GM21825 (cell line): ENCODE measurements around the gene COPS7B.
A peak's percentile ranks its signal among the peaks of the same experiment; 100 is the strongest.
"Not testable (repeated sequence)": the region's sequence is repeated elsewhere in the genome, so short reads cannot be mapped to it uniquely, and the experiment has no call there.

Experiments used
- ATAC-seq: cut with Tn5 transposase; IDR thresholded peaks from one replicate; pipeline ENCODE4 v1.9.1; 2021; ENCODE audit warnings: mild to moderate bottlenecking, moderate library complexity; ENCODE audit not compliant: unreplicated experiment

COPS7B gene

GRCh38 chr2:231786177-231786916, at the start of gene COPS7B:
TSS of gene COPS7B (plus strand) at chr2:231786445. CDS start at chr2:231788571, 2,126 bp downstream.
- peak; percentile 50 for ATAC-seq

DNA sequence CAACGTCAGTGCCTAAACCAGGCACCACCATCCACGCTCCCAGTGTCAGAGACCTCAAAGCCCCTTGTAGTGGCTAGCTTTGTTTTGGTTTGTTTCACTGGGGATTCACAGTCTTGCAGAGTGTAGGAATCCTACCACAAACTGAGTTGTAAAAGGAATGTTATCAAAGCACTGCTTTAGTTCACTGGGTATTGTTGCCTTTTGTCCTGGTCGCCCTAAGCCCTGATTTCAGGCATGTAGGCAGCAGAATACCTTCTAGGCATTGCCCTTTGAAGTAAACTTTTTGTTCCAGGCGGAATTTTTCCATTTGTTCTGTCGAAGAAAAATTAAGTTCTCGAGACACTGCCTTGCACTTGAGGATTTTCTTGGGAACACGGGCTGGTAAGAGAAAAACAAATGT, 48.5 kb upstream of the COPS7B start:
- ATAC-seq, result no peak

DNA sequence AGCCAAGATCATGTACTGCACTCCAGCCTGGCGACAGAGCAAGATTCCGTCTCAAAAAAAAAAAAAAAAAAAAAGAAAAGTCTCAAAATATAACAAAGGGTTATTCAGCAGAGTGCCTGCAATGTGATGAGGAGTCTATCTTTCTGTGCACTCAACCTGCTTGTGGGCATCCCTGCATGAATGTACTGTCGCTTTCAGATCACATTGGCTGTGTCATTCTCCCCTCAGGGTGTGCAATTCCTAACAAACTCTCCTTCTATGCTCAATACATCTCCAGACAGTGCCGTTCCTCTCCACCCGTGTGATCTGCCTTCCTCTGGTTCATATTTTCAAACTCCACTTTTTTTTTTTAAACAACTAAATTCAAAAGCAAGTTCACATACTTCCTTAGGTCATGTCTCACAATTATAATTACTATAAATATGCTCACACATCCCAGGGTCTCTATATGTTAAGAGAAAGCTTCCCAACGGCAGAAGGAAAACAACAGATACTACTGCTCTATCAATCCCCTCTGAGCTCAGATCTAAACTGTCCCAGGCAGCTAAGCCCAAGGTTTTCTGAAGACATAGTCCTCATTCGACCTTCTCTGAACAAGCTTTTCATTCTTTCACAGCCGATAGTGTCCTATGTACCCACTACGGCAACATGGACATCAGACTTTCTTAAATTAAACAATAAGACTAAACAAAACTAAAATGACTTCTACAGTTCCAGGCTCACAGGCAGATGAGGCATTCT, 42.7 kb upstream of the COPS7B start:
- no peak for ATAC-seq

- ATAC-seq, result no peak
Observed at GRCh38 chr2:231745303-231746038, 40.8 kb upstream of the COPS7B start.

DNA sequence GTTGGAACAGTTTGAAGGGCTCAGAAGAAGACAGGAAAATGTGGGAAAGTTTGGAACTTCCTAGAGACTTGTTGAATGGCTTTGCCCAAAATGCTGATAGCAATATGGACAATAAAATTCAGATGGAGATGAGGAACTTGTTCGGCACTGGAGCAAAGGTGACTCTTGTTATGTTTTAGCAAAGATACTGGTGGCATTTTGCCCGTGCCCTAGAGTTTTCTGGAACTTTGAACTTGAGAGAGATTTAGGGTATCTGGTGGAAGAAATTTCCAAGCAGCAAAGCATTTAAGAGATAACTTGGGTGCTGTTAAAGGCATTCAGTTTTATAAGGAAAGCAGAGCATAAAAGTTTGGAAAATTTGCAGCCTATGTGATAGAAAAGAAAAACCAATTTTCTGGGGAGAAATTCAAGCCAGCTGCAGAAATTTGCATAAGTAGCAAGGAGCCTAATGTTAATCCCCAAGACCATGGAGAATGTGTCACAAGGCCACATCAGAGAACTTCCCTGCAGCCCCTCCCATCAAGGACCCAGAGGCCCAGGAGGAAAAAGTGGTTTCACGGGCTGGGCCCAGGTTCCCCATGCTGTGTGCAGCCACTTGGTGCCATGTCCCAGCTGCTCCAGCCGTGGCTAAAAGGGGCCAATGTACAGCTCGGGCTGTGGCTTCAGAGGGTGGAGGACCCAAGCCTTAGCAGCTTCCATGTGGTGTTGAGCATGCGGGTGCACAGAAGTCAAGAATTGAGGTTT, 37.9 kb upstream of the COPS7B start:
- ATAC-seq, result not testable (repeated sequence)

- not testable (repeated sequence) for ATAC-seq
Observed at GRCh38 chr2:231749016-231749415, 37.2 kb upstream of the COPS7B start.

DNA sequence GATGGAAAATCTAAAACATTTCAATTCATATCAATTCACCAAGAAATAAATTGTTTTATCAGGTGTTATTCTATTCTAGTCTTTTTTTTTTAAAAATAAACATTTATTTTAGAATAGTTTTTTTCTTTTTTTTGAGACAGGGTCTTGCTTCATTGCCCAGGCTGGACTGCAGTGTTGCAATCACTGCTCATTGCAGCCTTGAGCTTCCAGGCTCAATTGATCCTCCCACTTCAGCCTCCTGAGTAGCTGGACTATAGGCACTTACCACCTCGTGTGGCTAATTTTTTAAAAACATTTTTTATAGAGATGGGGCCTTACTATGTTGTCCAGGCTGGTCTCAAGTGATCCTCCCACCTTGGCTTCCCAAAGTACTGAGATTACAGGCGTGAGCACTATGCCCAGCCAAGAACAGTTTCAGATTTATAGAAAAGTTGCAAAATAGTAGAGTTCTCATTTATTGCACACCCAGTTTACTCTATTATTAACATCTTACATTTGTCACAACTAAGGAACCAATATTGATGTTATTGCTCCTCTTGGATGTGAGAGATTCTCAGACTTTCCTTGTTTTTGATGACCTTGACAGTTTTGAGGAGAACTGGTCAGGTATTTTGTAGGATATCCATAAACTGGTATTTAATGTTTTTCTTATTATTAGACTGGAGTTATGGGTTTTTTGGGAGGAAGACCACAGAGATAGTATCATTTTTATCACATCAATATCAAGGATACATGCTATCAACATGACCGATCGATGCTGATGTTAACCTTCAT, 35.0 kb upstream of the COPS7B start:
- no peak for ATAC-seq

GRCh38 chr2:231752061-231752460, 34.2 kb upstream of the COPS7B start:
- ATAC-seq, result no peak

- no peak for ATAC-seq
Observed at GRCh38 chr2:231761735-231762134, 24.5 kb upstream of the COPS7B start.

DNA sequence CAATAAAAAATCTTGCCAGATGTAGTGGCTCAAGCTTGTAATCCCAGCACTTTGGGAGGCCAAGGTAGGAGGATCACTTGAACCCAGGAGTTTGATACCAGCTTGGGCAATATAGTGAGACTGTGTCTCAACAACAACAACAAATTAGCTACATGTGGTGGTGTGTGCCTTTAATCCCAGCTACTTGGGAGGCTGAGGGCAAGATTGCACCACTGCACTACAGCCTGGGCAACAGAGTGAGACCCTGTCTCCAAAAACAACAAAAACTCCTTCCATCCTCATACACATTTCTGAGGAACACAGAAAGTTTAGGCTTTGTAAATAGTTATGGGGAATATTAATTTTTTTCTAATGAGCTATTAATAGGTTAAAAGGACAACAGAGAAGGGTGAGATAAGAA, 22.1 kb upstream of the COPS7B start:
- no peak for ATAC-seq

DNA sequence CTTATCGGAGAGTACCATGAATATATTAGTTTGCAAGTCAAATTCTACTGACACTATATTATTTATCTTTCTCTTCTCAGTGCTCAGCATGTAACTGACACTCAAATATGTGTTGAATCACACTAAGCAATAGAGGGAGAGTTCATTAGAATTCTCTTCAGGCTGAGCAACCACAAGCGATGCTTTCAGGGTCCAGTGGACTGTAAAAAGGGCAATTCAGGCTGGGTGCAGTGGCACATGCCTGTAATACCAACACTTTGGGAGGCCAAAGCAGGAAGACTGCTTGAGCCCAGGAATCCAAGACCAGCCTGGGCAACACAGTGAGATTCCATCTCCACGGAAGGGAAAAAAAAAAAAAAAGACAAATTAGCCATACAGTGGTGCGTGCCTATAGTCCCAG, 21.5 kb upstream of the COPS7B start:
- no peak for ATAC-seq

DNA sequence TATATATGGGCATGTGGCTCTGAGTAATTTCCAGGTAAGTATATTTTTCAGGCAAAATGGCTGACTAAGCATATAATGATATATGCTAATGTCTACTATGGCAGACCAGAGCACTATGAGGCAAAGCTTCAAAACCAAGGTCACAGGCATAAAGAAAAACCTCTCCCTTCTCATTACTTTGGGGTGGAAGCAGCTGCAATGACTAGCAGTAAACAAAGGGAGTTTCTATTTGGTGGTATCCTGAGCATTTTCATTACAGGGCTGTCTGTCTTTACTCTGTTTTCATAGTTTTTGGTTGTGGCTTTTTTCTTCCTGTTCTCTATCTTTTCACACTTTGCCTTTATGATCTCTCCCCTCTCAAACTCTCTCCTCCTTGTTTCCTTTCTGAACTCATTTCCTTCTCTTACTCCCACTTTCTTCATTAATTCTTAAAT, 20.7 kb upstream of the COPS7B start:
- peak; percentile 46 for ATAC-seq

DNA sequence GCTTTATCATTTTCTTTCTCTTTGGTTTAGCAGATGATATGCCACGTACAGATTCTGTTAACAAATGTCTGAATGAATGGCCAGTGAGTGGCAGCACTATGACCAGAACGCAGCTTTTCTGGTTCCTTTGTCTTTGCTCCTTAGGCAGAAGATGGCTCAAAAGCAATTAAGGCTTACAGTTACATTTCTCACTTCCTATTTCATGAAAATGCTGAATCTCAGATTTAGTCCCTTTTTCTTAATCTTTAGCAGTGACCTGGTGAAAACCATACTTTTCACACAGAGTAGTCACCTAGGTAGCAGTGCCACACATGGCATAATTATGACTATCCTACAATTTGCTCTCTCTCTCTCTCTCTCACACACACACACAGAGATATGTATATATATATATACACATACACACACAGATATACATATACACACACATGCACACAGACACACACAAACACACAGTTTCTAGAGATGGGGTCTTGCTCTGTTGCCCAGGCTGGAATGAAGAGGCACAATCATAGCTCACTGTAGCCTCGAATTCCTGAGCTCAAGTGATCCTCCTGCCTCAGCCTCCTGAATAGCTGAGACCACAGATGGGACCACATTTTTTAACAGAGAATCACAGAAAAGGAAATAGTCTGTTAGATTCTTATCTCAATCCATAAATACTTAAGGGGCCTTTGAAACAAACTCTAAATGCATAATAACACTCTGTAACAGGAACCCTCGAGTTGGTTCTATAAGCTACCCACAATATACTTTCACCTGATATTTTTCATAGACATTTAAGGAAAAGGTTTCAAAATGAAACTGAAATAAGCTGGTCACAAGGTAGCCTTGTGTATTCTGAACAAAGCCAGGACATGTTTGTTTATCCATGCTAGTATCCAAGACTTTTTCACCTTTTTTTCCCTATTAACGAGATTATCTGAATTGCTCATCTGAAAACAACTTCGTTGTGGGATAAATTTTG, 16.8 kb upstream of the COPS7B start:
- ATAC-seq, result no peak

DNA sequence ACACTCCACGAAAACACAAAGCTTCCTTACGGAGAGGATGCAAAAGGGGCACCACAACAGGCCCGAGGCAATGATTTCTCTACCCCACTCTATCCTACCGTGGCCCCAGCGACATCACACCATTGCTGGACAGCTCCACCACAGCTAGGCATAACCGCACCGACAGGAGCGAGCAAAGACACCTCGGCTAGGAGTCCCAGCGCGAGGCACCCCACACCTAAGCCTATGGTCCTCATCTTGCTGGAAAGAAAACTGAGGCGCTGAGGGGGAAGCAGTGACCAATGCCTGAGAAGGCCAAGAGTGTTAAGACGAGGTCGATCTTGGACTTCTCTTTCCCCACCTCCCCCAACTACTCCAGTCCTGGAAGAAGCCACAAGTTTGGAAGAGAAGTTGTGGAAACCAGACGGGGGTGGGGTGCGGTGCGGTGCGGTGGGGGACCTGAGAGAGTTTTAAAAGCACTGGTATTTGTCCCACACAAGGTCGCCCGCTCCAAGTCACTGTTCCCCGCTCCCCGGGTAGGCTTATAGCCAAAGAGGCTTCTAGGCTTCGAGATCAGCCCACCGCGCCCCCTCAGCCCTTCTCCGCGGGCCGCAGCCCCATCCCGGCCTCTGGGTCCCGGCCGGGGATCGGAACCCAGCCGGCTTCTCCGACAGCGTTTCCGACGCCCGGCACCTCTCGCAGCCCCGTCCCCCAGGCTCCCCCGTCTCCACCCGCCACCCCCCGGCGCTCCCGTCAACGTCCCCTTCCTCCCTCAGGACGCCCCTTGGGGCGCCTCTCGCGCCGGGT, 5.9 kb upstream of the COPS7B start:
- ATAC-seq, result peak; percentile 4

DNA sequence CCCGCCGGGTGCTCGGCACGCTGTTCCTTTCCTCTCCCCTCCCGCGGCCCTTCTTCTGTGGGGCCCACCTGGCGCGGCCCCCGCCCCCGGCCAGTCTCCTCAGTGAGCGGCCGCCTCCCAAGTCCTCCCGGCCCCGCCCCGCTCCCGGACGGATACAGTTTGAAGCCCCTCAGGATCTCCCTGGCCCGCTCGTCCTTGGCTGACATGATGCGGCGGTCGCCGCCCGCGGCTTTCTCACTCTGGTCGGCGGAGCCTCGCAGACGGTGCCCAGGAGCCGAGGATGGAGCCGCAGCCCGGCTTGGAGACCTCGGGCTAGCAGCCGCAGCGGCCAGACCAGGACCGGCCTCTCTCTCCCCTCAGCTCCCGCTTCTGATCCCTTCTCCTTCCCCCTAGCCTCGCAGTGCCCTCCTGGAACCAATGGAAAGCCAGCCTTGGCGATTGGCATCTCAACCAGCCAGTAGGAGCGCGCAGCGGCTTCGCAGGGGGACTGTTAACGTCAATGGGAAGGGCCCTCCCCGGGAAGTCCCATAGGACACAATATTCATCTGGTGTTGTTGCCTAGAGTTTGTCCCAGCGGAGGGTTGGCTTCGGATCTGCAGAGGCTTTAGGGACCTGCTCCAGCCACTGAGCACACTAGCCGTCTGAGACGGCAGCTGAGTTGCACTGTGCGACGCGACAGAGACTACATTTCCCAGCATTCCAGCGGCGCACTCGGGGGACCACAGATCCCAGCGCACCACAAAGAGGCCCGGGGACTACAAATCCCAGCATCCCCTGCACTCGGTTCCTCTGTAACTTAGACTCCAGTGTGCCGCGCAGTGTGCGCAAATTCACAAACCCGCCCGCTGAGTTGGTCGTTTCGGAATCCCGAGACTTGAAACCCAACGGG, 5.1 kb upstream of the COPS7B start, which contains the start of gene PDE6D:
Gene PDE6D, minus strand, starts transcription at position 374 of the 889 bp plus-strand sequence. Its CDS starts 168 bp downstream, at position 206.
- peak; percentile 87 for ATAC-seq

DNA sequence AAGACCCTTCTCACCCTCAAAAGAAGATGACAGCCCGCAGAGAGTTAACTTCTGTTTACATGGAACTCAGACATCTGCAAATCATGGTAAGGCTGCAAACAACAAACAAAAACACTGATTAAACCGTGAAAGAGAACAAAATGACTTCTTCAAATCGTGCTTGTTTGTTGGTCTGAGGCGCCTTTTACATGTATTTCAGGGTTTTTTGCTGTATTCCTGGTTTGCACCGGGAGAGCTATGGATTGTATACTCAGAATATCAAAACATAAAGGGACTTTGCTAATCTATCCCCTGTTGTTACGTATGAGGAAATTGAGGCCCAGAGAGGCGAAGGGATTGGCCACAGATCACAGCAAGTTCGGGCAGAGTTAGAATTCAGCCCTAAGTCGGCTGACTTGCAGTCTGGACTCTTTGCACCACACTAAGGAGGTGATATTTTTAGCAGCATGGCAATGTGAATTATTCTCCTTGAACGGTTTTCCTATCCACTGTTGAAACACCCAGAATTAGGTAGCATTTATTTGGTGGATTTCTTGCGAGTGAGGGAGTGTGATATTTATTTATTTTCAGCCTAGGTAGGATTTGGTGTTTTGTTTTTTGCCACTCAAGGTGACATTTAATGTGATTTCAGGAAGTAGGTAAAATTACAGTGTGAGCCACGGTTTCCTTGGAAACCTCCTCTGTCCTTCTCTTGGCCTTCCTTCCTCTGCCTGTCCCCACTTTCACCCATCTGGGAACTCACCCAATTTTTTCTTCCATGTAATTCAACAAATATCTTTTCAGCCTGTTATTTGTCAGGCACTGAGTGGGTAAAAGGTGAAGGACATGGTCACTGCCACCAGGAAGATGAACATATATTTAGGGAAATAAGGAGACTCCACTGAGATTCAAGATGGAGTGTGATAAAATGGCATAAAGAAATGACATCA, 4.2 kb upstream of the COPS7B start:
- ATAC-seq, result no peak
